ENCODE measurements around the gene BTNL9.

Gene BTNL9

GRCh38 chr5:181050016-181050415, 9.9 kb downstream of the BTNL9 start:
- TF ChIP-seq CTCF (IDR thresholded peaks at IDR 0.05; ENCODE audit: low read length, missing control alignments) = no peak
- H3K4me3 ChIP-seq (replicated peaks; ENCODE audit: low read depth, low read length) = no peak overlapping the region
- no peak for DNase-seq (ENCODE audit: low read depth)

- no peak overlapping the region for H3K4me3 ChIP-seq (replicated peaks; ENCODE audit: low read depth, low read length)
- TF ChIP-seq CTCF (IDR thresholded peaks at IDR 0.05; ENCODE audit: low read length, missing control alignments) = no peak
- DNase-seq (ENCODE audit: low read depth) = no peak
Measured at GRCh38 chr5:181051841-181052671, 12.0 kb downstream of the BTNL9 start.

GRCh38 chr5:181052672-181053487, 12.8 kb downstream of the BTNL9 start:
- TF ChIP-seq CTCF (IDR thresholded peaks at IDR 0.05; ENCODE audit: low read length, missing control alignments) = no peak
- peak; percentile 8 for DNase-seq (ENCODE audit: low read depth)
- peak overlapping the region; percentile 39 for H3K4me3 ChIP-seq (replicated peaks; ENCODE audit: low read depth, low read length)

GRCh38 chr5:181053488-181054121, 13.5 kb downstream of the BTNL9 start:
- H3K4me3 ChIP-seq (replicated peaks; ENCODE audit: low read depth, low read length) = peak overlapping the region; percentile 24
- TF ChIP-seq CTCF (IDR thresholded peaks at IDR 0.05; ENCODE audit: low read length, missing control alignments) = no peak
- DNase-seq (ENCODE audit: low read depth) = no peak

- no peak for DNase-seq (ENCODE audit: low read depth)
- no peak overlapping the region for H3K4me3 ChIP-seq (replicated peaks; ENCODE audit: low read depth, low read length)
- TF ChIP-seq CTCF (IDR thresholded peaks at IDR 0.05; ENCODE audit: low read length, missing control alignments) = no peak
Measured at GRCh38 chr5:181054138-181054537, 14.1 kb downstream of the BTNL9 start.

- H3K4me3 ChIP-seq (replicated peaks; ENCODE audit: low read depth, low read length) = no peak overlapping the region
- no peak for TF ChIP-seq CTCF (IDR thresholded peaks at IDR 0.05; ENCODE audit: low read length, missing control alignments)
- no peak for DNase-seq (ENCODE audit: low read depth)
Measured at GRCh38 chr5:181054871-181055459, 14.9 kb downstream of the BTNL9 start.

Data from fibroblast of pulmonary artery (primary cell).